Trophoblast cell (in vitro differentiated cells and primary cell): ENCODE measurements around the gene ADGRA3.

Experiments
- DNase-seq, 2 donors: peaks; one replicate each; pipeline ENCODE4 v3.0.0-alpha.2; 2016
- H2AFZ ChIP-seq: 2 replicates; pipeline ENCODE4 v1.6.1; 2013; ENCODE audit warnings: low read length, moderate library complexity, mild to moderate bottlenecking; ENCODE audit not compliant: insufficient read depth, poor library complexity
- H2AK5ac ChIP-seq: 2 replicates; pipeline ENCODE4 v1.6.1; 2013; ENCODE audit warnings: mild to moderate bottlenecking, low read length
- H2BK120ac ChIP-seq: 2 replicates; pipeline ENCODE4 v1.6.1; 2013; ENCODE audit warnings: low read length, mild to moderate bottlenecking, moderate library complexity; ENCODE audit not compliant: insufficient read depth, poor library complexity
- H2BK12ac ChIP-seq: 2 replicates; pipeline ENCODE4 v1.6.1; 2013; ENCODE audit warnings: mild to moderate bottlenecking, low read length, moderate library complexity
- H2BK5ac ChIP-seq: 2 replicates; pipeline ENCODE4 v1.6.1; 2013; ENCODE audit warnings: low read length, low read depth, moderate library complexity, mild to moderate bottlenecking; ENCODE audit not compliant: poor library complexity
- H3K14ac ChIP-seq: 2 replicates; pipeline ENCODE4 v1.6.1; 2013; ENCODE audit warnings: mild to moderate bottlenecking, low read length
- H3K18ac ChIP-seq: 2 replicates; pipeline ENCODE4 v1.6.1; 2013; ENCODE audit warnings: mild to moderate bottlenecking, low read length
- H3K23ac ChIP-seq: 2 replicates; pipeline ENCODE4 v1.6.1; 2013; ENCODE audit warnings: low read length
- H3K27ac ChIP-seq: 2 replicates; pipeline ENCODE4 v1.5.1; 2013; ENCODE audit warnings: low read depth, mild to moderate bottlenecking, inconsistent platforms, low read length, moderate library complexity
- H3K27me3 ChIP-seq: 2 replicates; pipeline ENCODE4 v1.6.1; 2013; ENCODE audit warnings: inconsistent platforms, mild to moderate bottlenecking, low read length, moderate library complexity; ENCODE audit not compliant: insufficient read depth
- H3K36me3 ChIP-seq, 2 experiments: 1 replicate in 1 of 2; 2 replicates in 1 of 2; pipeline ENCODE4 v1.6.1; 2013; ENCODE audit warnings: low read length in 2 of 2, mild to moderate bottlenecking in 2 of 2, moderate library complexity in 1 of 2; ENCODE audit not compliant: insufficient read depth in 2 of 2, control insufficient read depth in 1 of 2
- H3K4ac ChIP-seq: 2 replicates; pipeline ENCODE4 v1.6.1; 2013; ENCODE audit warnings: low read depth, mild to moderate bottlenecking, low read length, moderate library complexity
- H3K4me1 ChIP-seq, 2 experiments: 1 replicate in 1 of 2; 2 replicates in 1 of 2; pipeline ENCODE4 v1.6.1; 2013; ENCODE audit warnings: low read length in 2 of 2, mild to moderate bottlenecking in 2 of 2, moderate library complexity in 1 of 2; ENCODE audit not compliant: insufficient read depth in 2 of 2, control insufficient read depth in 1 of 2
- H3K4me2 ChIP-seq: 2 replicates; pipeline ENCODE4 v1.6.1; 2013; ENCODE audit warnings: inconsistent platforms, mild to moderate bottlenecking, low read length, moderate library complexity
- H3K4me3 ChIP-seq: 2 replicates; pipeline ENCODE4 v1.5.1; 2013; ENCODE audit warnings: mild to moderate bottlenecking, low read depth, low read length, inconsistent platforms
- H3K79me1 ChIP-seq: one replicate; pipeline ENCODE4 v1.6.1; 2013; ENCODE audit warnings: low read length
- H3K79me2 ChIP-seq: 2 replicates; pipeline ENCODE4 v1.6.1; 2013; ENCODE audit warnings: low read length, mild to moderate bottlenecking; ENCODE audit not compliant: control insufficient read depth, insufficient read depth, poor library complexity
- H3K9ac ChIP-seq: 2 replicates; pipeline ENCODE4 v1.6.1; 2013; ENCODE audit warnings: mild to moderate bottlenecking, low read length
- H3K9me3 ChIP-seq: 2 replicates; pipeline ENCODE4 v1.6.1; 2013; ENCODE audit warnings: low read depth, mild to moderate bottlenecking, control low read depth, inconsistent platforms, low read length; ENCODE audit not compliant: insufficient read depth
- H4K12ac ChIP-seq: 2 replicates; pipeline ENCODE4 v1.6.1; 2013; ENCODE audit warnings: low read depth, mild to moderate bottlenecking, low read length, moderate library complexity
- H4K8ac ChIP-seq: 2 replicates; pipeline ENCODE4 v1.6.1; 2013; ENCODE audit warnings: low read depth, mild to moderate bottlenecking, low read length, moderate library complexity
- H4K91ac ChIP-seq: one replicate; pipeline ENCODE4 v1.6.1; 2013; ENCODE audit warnings: low read depth, mild to moderate bottlenecking, low read length, moderate library complexity
- WGBS: extraction: QIAGEN DNeasy Blood & Tissue Kit; methylation state at CpG from one replicate; pipeline ENCODE4 v1.1.7; 2013; ENCODE audit warnings: missing lambda C conversion rate; ENCODE audit not compliant: insufficient read length, insufficient coverage; ENCODE audit errors: extremely low coverage; 5-methylcytosine and 5-hydroxymethylcytosine counted together

The ADGRA3 gene

DNA sequence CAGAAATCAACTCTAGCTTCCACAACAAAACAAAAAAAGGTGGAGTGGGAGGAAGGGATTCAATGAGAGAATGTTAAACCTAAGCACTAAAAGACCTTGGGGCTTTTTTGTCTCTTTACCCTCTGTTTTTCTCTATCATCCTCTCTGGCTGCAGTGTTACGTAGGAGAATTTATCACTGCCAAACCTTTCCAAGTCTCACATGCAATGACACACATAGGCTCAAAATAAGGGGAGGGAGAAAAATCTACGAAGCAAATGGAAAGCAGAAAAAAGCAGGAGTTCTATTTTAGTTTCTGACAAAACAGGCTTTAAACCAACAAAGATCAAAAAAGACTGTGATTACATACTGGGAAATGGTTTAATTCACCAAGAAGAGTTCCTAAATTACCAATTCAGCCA is 152.1 kb downstream of the ADGRA3 start:
- no peaks in the 10 kb centered on the region for H3K4me1 ChIP-seq
- H4K12ac ChIP-seq = no peak overlapping the region
- H3K27me3 ChIP-seq = no peaks in the 10 kb centered on the region
- H3K9me3 ChIP-seq = no peaks in the 10 kb centered on the region
- no peaks in the 10 kb centered on the region for H3K79me1 ChIP-seq
- no peak overlapping the region for H4K8ac ChIP-seq
- no peak overlapping the region for H3K4me2 ChIP-seq
- H3K79me2 ChIP-seq = no peaks in the 10 kb centered on the region
- H3K4me3 ChIP-seq = no peak overlapping the region
- WGBS = no CpG with 5 or more reads among the region's 2 CpGs
- no peak overlapping the region for H3K9ac ChIP-seq
- DNase-seq = no peak
- no peak overlapping the region for H2BK120ac ChIP-seq
- no peaks in the 10 kb centered on the region for H3K36me3 ChIP-seq
- no peak overlapping the region for H2AK5ac ChIP-seq
- H2AFZ ChIP-seq = no peak overlapping the region
- H2BK5ac ChIP-seq = no peak overlapping the region
- no peak overlapping the region for H3K18ac ChIP-seq
- no peak overlapping the region for H3K14ac ChIP-seq
- no peak overlapping the region for H4K91ac ChIP-seq
- H3K4ac ChIP-seq = no peak overlapping the region
- no peak overlapping the region for H2BK12ac ChIP-seq
- H3K27ac ChIP-seq = no peak overlapping the region
- no peak overlapping the region for H3K23ac ChIP-seq

DNA sequence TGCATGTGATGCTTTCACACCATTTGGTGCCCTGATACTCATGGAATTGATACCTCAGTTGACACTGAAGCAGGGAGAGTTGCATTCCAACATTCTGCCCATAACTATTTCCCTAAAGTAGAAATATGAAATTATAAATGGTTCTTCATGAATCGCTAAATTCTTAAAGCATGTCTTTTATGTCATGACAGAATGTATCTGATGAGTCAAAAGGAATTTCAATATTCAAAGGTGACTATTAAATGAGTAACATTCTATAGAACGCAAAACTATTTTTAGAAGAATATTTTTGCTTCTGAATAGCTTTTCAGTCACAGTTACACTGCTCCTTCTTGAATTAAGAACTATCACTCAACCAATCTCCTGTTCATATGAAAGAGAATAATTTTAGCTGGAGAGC is 152.8 kb downstream of the ADGRA3 start:
- no peak overlapping the region for H3K4me2 ChIP-seq
- no peaks in the 10 kb centered on the region for H3K27me3 ChIP-seq
- H4K8ac ChIP-seq = no peak overlapping the region
- H3K18ac ChIP-seq = no peak overlapping the region
- H3K4ac ChIP-seq = no peak overlapping the region
- H2BK5ac ChIP-seq = no peak overlapping the region
- H3K4me3 ChIP-seq = no peak overlapping the region
- no peak overlapping the region for H3K27ac ChIP-seq
- DNase-seq = no peak
- no peak overlapping the region for H4K91ac ChIP-seq
- H2BK12ac ChIP-seq = no peak overlapping the region
- WGBS = no CpG with 5 or more reads among the region's 2 CpGs
- H3K14ac ChIP-seq = no peak overlapping the region
- no peak overlapping the region for H2BK120ac ChIP-seq
- H2AK5ac ChIP-seq = no peak overlapping the region
- no peak overlapping the region for H2AFZ ChIP-seq
- H3K9ac ChIP-seq = no peak overlapping the region
- no peaks in the 10 kb centered on the region for H3K36me3 ChIP-seq
- no peaks in the 10 kb centered on the region for H3K79me2 ChIP-seq
- no peaks in the 10 kb centered on the region for H3K79me1 ChIP-seq
- no peaks in the 10 kb centered on the region for H3K4me1 ChIP-seq
- no peak overlapping the region for H3K23ac ChIP-seq
- H4K12ac ChIP-seq = no peak overlapping the region
- no peaks in the 10 kb centered on the region for H3K9me3 ChIP-seq

DNA sequence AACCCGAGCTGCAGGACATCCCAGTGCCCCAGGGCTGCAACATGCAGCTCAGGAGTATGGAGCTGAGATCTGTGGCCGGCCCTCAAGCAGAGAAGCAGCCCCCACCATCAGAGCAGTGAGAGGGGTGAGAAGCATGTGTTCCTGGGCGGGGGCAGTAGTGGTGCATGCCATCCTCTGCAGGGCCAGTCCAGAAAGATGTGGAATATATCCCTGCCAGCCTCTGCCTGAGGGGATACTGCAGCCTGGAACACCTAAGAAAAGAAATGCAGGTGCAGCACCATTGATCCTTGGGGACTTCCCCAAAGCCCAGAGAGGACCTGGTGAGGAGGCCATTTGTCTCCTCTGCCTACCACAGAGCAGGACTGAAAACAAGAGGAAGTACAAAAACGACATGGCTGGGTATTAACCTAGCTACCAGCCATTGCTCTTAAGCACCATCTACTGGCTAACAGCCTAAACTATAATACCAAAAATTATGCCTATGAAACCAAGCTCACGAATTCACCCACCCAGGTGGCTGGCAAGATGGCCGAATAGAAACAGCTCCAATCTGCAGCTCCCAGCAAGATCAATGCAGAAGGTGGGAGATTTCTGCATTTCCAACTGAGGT is 158.8 kb downstream of the ADGRA3 start:
- Histone ChIP-seq H3K18ac (no peak overlapping the region), H3K36me3 (no peaks in the 10 kb centered on the region), H2BK5ac (no peak overlapping the region), H3K27me3 (no peaks in the 10 kb centered on the region), H3K79me2 (no peaks in the 10 kb centered on the region), H4K12ac (no peak overlapping the region), H3K79me1 (no peaks in the 10 kb centered on the region), H2AK5ac (no peak overlapping the region), H3K23ac (no peak overlapping the region), H3K9me3 (no peaks in the 10 kb centered on the region), H3K9ac (no peak overlapping the region), H3K27ac (no peak overlapping the region), H4K8ac (no peak overlapping the region), H3K4me3 (no peak overlapping the region), H2AFZ (no peak overlapping the region), H3K4ac (no peak overlapping the region), H3K4me1 (no peaks in the 10 kb centered on the region), H2BK120ac (no peak overlapping the region), H3K14ac (no peak overlapping the region), H2BK12ac (no peak overlapping the region), H3K4me2 (no peak overlapping the region), H4K91ac (no peak overlapping the region)
- peak in 1 of 2 donors; percentile 7 for DNase-seq
- WGBS = no CpG with 5 or more reads among the region's 6 CpGs

DNA sequence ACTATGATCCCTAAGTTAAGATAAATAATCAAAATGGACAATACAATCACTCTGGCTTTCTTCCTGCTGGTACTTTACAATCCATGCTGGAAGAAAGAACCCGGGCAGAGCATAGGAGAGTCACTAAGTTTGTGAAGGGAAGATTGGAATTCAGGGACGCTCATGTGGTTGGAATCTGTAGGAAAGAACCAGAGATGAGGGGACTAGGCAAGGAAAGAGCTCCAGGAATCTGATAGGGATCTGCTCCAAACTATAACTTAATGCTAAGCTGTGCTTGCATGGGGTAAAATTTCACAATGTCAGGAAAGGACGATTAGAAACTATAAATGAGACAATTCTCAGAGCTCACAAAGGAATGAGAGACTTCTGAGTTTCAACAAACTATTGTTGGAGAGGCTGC is 167.5 kb downstream of the ADGRA3 start:
- no CpG with 5 or more reads among the region's 3 CpGs for WGBS
- no peaks in the 10 kb centered on the region for H3K79me2 ChIP-seq
- H3K4me3 ChIP-seq = no peak overlapping the region
- H2BK12ac ChIP-seq = no peak overlapping the region
- no peak overlapping the region for H3K9ac ChIP-seq
- H2AK5ac ChIP-seq = no peak overlapping the region
- H3K14ac ChIP-seq = no peak overlapping the region
- no peak overlapping the region for H4K8ac ChIP-seq
- peak; percentile 23 to 36 for DNase-seq
- no peak overlapping the region for H2BK5ac ChIP-seq
- no peak overlapping the region for H4K12ac ChIP-seq
- H3K9me3 ChIP-seq = no peaks in the 10 kb centered on the region
- no peak overlapping the region for H4K91ac ChIP-seq
- H2AFZ ChIP-seq = no peak overlapping the region
- no peak overlapping the region for H3K4ac ChIP-seq
- H3K27ac ChIP-seq = no peak overlapping the region
- H3K4me2 ChIP-seq = no peak overlapping the region
- H3K79me1 ChIP-seq = no peaks in the 10 kb centered on the region
- H3K27me3 ChIP-seq = no peaks in the 10 kb centered on the region
- no peaks in the 10 kb centered on the region for H3K36me3 ChIP-seq
- no peak overlapping the region for H2BK120ac ChIP-seq
- H3K18ac ChIP-seq = no peak overlapping the region
- H3K4me1 ChIP-seq = no peaks in the 10 kb centered on the region
- H3K23ac ChIP-seq = no peak overlapping the region
